GM12872 (cell line): ENCODE measurements around the gene NAA80.
A peak's percentile ranks its signal among the peaks of the same experiment; 100 is the strongest.

Experiments
- CTCF ChIP-seq: IDR thresholded peaks from 3 replicates; pipeline ENCODE4 v1.5.1; 2011; ENCODE audit warnings: low read depth, mild to moderate bottlenecking, low read length, moderate library complexity; ENCODE audit not compliant: insufficient read depth

NAA80 gene

GRCh38 chr3:50276762-50277101, 22.5 kb downstream of the NAA80 start:
- TF ChIP-seq CTCF: no peak

- no peak for TF ChIP-seq CTCF
These were observed 23.0 kb downstream of the NAA80 start for GRCh38 chr3:50275996-50276761.

GRCh38 chr3:50275141-50275995, 23.8 kb downstream of the NAA80 start:
- TF ChIP-seq CTCF: no peak

GRCh38 chr3:50274371-50275104, 24.7 kb downstream of the NAA80 start:
- peak; percentile 80 for TF ChIP-seq CTCF

- no peak for TF ChIP-seq CTCF
These were observed 25.5 kb downstream of the NAA80 start for GRCh38 chr3:50273689-50274065.

- peak; percentile 95 for TF ChIP-seq CTCF
These were observed 26.1 kb downstream of the NAA80 start for GRCh38 chr3:50272911-50273688.
